ENCODE measurements around the gene FBXO31.

Gene FBXO31

DNA sequence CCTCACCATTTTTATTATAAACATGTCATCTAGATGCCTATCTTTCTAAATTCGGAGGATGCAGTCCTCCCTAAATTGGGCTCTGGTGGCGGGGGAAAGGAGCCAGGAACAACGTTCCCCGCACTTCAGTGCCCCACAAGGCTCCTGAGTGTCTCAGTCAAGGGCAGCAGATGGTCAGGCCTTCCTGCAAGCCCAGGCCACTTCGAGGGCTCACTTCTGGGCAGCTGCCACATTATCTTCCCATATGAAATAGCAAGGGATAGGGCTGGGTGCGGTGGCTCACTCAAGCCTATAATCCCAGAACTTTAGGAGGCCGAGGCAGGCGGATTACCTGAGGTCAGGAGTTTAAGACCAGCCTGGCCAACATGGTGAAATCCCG lies 32.3 kb downstream of the FBXO31 start:
- H3K27ac ChIP-seq (ENCODE audit: low read length): no peak overlapping the region
- H3K4me3 ChIP-seq (ENCODE audit: low read length): no peak overlapping the region
- H3K4me1 ChIP-seq (ENCODE audit: control insufficient read depth, low read depth, low read length): no peaks in the 10 kb centered on the region
- no peak overlapping the region for H3K9ac ChIP-seq (ENCODE audit: low read length)
- no peaks in the 10 kb centered on the region for H3K9me3 ChIP-seq (ENCODE audit: control insufficient read depth, low read depth, low read length)
- no peaks in the 10 kb centered on the region for H3K27me3 ChIP-seq (ENCODE audit: control insufficient read depth, insufficient read depth, low read length)
- H3K36me3 ChIP-seq (ENCODE audit: control insufficient read depth, low read depth, low read length): no peaks in the 10 kb centered on the region

DNA sequence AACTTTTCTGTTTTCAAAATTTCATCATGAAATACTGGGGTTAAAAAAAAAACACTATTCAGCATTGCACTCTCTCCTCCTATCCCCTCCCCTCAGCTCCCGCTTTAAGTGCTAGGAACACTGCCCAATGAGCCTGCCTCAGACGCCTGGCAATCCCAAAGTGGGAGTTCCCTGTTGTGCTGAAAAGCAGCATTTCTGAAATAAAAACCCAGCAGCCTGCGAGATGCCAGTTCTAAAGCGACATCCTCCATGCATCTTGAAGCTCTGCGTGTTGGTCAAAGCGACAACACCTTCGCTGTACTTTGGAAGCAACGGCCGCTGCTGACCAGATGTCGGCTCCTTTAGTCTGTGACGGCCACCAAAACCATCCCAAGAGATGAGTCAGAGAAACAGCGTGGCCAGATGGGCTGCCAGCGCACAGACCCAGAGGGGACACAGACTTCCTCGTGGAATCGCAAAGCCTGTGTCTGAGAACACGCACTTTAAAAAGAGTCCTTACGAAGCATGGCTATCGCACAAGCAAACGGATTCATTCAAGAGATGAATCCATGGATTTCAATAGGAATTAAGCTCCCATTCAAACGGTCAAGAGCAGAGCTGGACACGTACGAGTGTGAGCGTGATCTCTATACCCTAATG lies 32.8 kb downstream of the FBXO31 start:
- H3K9me3 ChIP-seq (ENCODE audit: control insufficient read depth, low read depth, low read length): no peaks in the 10 kb centered on the region
- H3K4me1 ChIP-seq (ENCODE audit: control insufficient read depth, low read depth, low read length): peaks cover 1% of the 10 kb centered on the region
- H3K27ac ChIP-seq (ENCODE audit: low read length): no peak overlapping the region
- no peak overlapping the region for H3K4me3 ChIP-seq (ENCODE audit: low read length)
- H3K27me3 ChIP-seq (ENCODE audit: control insufficient read depth, insufficient read depth, low read length): no peaks in the 10 kb centered on the region
- no peaks in the 10 kb centered on the region for H3K36me3 ChIP-seq (ENCODE audit: control insufficient read depth, low read depth, low read length)
- H3K9ac ChIP-seq (ENCODE audit: low read length): no peak overlapping the region

DNA sequence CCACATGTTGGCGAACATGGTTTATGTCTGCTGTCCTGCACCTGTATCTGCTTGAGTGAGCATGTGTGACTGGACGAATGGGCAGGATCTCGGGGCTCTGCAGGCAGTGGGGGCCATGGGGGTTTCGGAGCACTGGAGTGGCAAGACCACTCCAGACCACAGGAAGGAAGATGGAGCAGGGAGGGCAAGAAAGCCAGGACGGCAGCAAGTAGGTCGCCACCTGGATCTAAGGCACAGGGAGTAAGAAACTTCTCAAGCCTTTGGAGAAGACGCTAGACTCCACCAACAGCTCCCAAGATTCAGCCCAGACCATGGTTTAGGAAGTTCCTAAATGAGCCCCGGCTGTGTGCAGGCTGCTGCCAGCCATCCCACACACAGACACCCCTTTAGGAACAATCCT lies 33.5 kb downstream of the FBXO31 start:
- Histone ChIP-seq H3K27ac (ENCODE audit: low read length) (no peak overlapping the region), H3K9ac (ENCODE audit: low read length) (no peak overlapping the region)

DNA sequence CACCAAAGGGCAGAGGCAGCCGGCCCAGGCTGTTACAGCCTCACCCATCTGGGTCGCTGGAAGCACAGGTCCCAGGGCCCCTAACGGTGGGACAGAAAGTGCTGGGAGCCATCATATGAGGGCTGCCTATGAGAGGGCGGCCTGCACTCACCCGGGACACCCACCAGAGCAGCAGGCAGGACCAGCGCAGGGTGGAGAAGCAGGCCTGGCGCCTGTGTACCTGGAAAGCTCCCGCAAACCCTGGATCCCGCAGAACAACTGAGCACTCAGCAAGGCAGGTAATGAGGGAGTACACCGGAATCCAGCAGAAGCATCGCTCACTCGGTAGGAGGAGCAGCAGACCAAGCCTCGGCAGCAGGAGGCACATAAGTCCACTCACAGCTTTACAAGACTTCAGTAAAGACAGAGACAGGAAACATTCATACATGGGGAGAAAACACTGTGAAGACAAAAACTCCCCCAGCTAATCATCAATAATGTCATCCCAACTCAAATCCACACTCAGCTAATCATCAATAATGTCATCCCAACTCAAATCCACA lies 34.9 kb downstream of the FBXO31 start:
- no peak overlapping the region for H3K4me3 ChIP-seq (ENCODE audit: low read length)
- no peaks in the 10 kb centered on the region for H3K27me3 ChIP-seq (ENCODE audit: control insufficient read depth, insufficient read depth, low read length)
- H3K4me1 ChIP-seq (ENCODE audit: control insufficient read depth, low read depth, low read length): peaks cover 7% of the 10 kb centered on the region
- H3K36me3 ChIP-seq (ENCODE audit: control insufficient read depth, low read depth, low read length): no peaks in the 10 kb centered on the region
- H3K9me3 ChIP-seq (ENCODE audit: control insufficient read depth, low read depth, low read length): no peaks in the 10 kb centered on the region
- no peak overlapping the region for H3K27ac ChIP-seq (ENCODE audit: low read length)
- H3K9ac ChIP-seq (ENCODE audit: low read length): no peak overlapping the region

More for the DNA sequence above, 33.5 kb downstream of the FBXO31 start:
- no peaks in the 10 kb centered on the region for H3K27me3 ChIP-seq (ENCODE audit: control insufficient read depth, insufficient read depth, low read length)
- no peak overlapping the region for H3K4me3 ChIP-seq (ENCODE audit: low read length)
- peaks cover 7% of the 10 kb centered on the region for H3K4me1 ChIP-seq (ENCODE audit: control insufficient read depth, low read depth, low read length)
- no peaks in the 10 kb centered on the region for H3K9me3 ChIP-seq (ENCODE audit: control insufficient read depth, low read depth, low read length)
- no peaks in the 10 kb centered on the region for H3K36me3 ChIP-seq (ENCODE audit: control insufficient read depth, low read depth, low read length)

DNA sequence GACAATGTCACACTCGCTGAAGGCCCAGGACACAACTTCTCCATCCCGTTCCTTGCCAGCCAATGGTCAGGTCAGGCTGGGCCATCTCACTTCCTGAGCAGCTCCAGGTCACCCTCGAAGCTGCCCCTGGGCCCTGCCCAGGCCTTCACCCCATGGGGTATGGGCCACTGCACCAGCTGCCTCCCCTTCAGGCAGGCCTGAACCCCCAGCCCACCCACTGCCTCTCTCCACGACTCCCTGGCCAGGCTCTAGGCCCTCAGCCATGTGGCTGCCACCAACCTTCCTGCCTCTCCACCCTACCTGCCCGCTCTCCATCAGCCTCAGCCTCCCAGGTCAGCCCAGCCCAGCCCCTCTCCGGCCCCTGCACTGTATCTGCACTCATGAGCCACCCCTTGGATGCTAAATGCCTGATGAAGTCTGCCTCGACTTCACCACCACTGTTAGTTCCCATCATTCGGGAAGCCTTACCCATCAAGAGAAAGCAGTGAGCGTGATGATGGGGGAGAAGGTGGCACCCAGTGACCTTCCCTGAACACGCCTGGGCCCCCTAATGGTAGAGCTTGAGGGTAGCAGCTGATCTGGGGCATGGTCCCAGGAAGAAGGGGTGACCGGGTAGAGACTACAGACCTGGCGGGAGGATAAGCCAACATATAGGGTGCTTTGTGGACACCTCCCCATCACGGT lies 35.5 kb downstream of the FBXO31 start:
- Histone ChIP-seq H3K27ac (ENCODE audit: low read length) (no peak overlapping the region), H3K9me3 (ENCODE audit: control insufficient read depth, low read depth, low read length) (no peaks in the 10 kb centered on the region), H3K4me1 (ENCODE audit: control insufficient read depth, low read depth, low read length) (peaks cover 7% of the 10 kb centered on the region), H3K36me3 (ENCODE audit: control insufficient read depth, low read depth, low read length) (no peaks in the 10 kb centered on the region), H3K27me3 (ENCODE audit: control insufficient read depth, insufficient read depth, low read length) (no peaks in the 10 kb centered on the region), H3K4me3 (ENCODE audit: low read length) (no peak overlapping the region), H3K9ac (ENCODE audit: low read length) (no peak overlapping the region)

DNA sequence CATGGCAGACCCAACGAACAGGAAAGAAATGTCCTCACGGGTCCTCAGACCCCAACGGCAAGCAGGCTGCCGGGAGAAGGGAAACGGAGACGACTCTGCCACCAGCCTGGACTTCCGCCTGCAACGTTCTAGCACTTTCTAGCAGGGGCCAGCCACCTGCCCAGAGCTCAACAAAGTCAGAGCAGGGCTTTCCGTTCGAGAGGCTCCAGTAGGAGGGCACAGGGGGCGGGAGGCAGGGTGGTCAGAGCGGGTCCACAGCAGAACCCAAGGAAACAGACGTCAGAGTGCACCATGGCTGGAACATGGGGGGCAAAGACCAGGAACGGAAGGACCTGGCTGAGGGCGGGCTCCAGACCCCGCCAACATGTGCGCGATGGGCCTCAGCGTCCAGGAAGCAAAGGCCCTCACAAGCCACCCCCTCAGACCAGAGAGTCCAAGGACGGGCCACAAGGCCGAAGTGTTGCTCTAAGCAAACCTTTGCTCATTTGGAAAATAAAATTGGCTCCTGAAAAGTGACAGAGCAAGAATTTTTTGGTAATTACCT lies 37.0 kb downstream of the FBXO31 start:
- Histone ChIP-seq H3K4me1 (ENCODE audit: control insufficient read depth, low read depth, low read length) (peaks cover 7% of the 10 kb centered on the region), H3K27me3 (ENCODE audit: control insufficient read depth, insufficient read depth, low read length) (no peaks in the 10 kb centered on the region), H3K9me3 (ENCODE audit: control insufficient read depth, low read depth, low read length) (no peaks in the 10 kb centered on the region), H3K9ac (ENCODE audit: low read length) (no peak overlapping the region), H3K36me3 (ENCODE audit: control insufficient read depth, low read depth, low read length) (peaks cover 7% of the 10 kb centered on the region), H3K4me3 (ENCODE audit: low read length) (no peak overlapping the region), H3K27ac (ENCODE audit: low read length) (no peak overlapping the region)

DNA sequence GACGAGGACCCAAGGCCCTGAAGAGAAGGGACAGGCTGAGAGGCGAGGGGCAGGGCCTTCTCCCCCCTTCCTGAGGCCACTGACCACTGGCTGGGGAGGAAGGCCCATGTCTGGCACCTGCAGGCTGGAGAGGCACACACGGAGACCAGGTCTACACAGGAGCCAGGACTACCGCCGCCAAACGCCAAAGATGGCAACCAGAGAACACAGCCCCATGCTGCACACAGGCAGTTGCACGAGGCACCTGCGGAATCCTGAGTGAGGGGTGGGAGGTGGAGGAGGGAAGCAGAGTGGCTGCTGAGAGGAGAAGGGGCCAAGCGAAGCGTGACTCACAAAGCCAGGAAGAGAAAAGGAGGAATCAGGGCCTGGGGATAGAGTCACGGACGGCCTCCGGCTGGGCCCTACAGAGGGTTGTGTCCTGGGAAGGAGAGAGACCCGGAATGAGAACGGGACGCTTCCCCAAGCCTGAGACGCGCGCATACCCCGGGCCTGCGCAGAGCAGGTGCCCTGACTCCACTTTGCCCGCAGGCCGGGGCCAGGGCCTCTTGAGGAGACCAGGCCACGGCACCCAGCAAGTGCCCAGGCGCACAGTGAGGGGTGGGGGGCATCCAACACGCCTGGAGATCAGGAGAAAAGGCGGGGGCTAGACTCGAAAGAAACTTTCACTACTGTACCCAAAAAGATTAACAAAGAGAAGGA lies 37.7 kb downstream of the FBXO31 start:
- Histone ChIP-seq H3K36me3 (ENCODE audit: control insufficient read depth, low read depth, low read length) (peaks cover 7% of the 10 kb centered on the region), H3K27ac (ENCODE audit: low read length) (no peak overlapping the region), H3K9me3 (ENCODE audit: control insufficient read depth, low read depth, low read length) (no peaks in the 10 kb centered on the region), H3K9ac (ENCODE audit: low read length) (no peak overlapping the region), H3K4me1 (ENCODE audit: control insufficient read depth, low read depth, low read length) (peaks cover 7% of the 10 kb centered on the region), H3K27me3 (ENCODE audit: control insufficient read depth, insufficient read depth, low read length) (no peaks in the 10 kb centered on the region), H3K4me3 (ENCODE audit: low read length) (no peak overlapping the region)

DNA sequence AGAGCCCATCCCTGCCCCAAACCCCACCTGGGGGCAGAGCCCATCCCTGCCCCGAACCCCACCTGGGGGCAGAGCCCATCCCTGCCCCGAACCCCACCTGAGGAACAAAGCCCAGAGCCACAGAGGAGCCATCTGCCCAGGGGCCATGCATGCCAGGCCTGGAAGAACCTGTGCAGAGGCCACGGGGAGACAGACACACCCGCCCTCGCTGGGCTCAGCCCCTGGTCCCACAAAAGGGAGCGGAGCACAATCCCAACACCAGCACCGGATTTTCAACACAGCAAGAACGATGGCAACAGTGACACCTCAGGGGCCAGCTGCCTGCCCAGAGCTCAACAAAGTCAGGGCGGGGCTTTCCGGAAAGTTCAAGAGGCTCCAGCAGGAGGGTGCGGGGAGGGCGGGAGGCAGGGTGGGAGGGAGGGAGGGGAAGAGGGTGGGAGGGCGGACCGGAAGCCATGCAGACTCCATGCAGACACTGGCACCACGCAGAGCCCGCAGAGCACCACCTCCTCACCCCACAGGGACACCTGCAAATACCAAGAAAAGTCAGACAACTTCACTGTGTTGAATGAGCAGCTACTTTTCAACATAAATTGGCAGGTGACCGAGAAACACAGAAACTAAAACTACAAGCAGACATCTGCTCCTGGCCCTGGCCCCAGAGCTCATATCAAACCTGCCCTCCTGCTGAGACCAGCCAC lies 38.5 kb downstream of the FBXO31 start:
- H3K27me3 ChIP-seq (ENCODE audit: control insufficient read depth, insufficient read depth, low read length): no peaks in the 10 kb centered on the region
- peaks cover 7% of the 10 kb centered on the region for H3K4me1 ChIP-seq (ENCODE audit: control insufficient read depth, low read depth, low read length)
- H3K4me3 ChIP-seq (ENCODE audit: low read length): no peak overlapping the region
- H3K9ac ChIP-seq (ENCODE audit: low read length): no peak overlapping the region
- H3K9me3 ChIP-seq (ENCODE audit: control insufficient read depth, low read depth, low read length): no peaks in the 10 kb centered on the region
- no peak overlapping the region for H3K27ac ChIP-seq (ENCODE audit: low read length)
- peaks cover 7% of the 10 kb centered on the region for H3K36me3 ChIP-seq (ENCODE audit: control insufficient read depth, low read depth, low read length)

DNA sequence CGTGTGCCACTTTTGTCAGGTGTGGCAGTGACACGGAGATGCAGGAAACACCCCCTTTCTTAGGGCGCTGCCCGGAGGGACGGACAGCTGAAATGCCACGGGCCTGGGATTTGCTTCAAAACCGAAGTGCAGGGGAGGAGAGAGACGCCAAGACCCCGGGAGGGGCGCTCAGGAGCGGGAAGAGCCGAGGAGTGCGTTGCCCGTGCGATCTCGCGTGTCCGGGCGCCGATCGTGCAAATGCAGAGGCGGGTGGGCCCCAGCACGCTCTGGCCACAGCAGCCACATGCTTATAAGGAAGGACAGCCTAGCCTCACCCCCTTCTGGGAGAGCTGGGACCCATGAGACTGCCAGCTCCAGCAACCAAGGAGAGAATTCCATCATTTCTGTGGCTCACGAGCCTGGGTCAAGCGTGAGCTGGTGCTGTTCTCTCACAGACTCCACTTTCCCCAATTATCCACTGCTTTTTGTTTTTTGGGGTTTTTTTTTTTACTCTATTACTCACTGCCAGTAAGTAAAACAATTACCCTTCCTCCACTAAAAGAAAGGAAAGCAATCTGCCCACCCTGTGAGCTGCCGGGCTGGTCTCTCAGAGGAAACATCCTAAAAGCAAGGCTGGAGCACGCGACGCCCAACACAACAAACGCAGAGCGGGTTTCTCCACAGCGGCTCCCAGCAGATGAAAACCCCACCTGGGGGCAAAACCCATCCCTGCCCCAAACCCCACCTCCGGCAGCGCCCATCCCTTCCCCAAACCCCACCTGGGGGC lies 39.2 kb downstream of the FBXO31 start:
- peaks cover 7% of the 10 kb centered on the region for H3K4me1 ChIP-seq (ENCODE audit: control insufficient read depth, low read depth, low read length)
- no peaks in the 10 kb centered on the region for H3K27me3 ChIP-seq (ENCODE audit: control insufficient read depth, insufficient read depth, low read length)
- no peak overlapping the region for H3K27ac ChIP-seq (ENCODE audit: low read length)
- H3K9ac ChIP-seq (ENCODE audit: low read length): no peak overlapping the region
- H3K4me3 ChIP-seq (ENCODE audit: low read length): no peak overlapping the region
- H3K9me3 ChIP-seq (ENCODE audit: control insufficient read depth, low read depth, low read length): no peaks in the 10 kb centered on the region
- peaks cover 7% of the 10 kb centered on the region for H3K36me3 ChIP-seq (ENCODE audit: control insufficient read depth, low read depth, low read length)

DNA sequence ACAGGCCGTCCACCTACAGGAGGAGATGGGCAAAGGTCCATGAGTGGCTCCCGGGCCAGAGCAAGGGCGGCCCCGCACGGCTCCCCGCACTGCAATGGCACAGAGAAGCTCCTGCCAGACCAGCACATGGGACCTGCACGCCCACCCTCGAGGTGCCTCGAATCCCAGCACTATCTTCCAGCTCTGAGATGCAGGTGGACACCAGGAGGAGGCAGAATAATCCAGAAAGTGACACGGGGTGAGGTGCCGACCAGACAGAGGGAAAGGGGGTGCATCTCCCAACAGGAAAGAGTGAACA lies 39.9 kb downstream of the FBXO31 start:
- Histone ChIP-seq H3K9me3 (ENCODE audit: control insufficient read depth, low read depth, low read length) (no peaks in the 10 kb centered on the region), H3K27me3 (ENCODE audit: control insufficient read depth, insufficient read depth, low read length) (no peaks in the 10 kb centered on the region), H3K36me3 (ENCODE audit: control insufficient read depth, low read depth, low read length) (peaks cover 7% of the 10 kb centered on the region), H3K4me3 (ENCODE audit: low read length) (no peak overlapping the region), H3K9ac (ENCODE audit: low read length) (no peak overlapping the region), H3K4me1 (ENCODE audit: control insufficient read depth, low read depth, low read length) (peaks cover 7% of the 10 kb centered on the region), H3K27ac (ENCODE audit: low read length) (no peak overlapping the region)
